HG02981 (cell line): ENCODE results near the gene DMAC2L.

Experiments
- ATAC-seq: cut with Tn5 transposase; IDR thresholded peaks from one replicate; pipeline ENCODE4 v1.9.1; 2021; ENCODE audit warnings: mild to moderate bottlenecking, moderate library complexity; ENCODE audit not compliant: unreplicated experiment

DMAC2L gene

GRCh38 chr14:50321009-50321660 is 9.0 kb downstream of the DMAC2L start:
- peak; percentile 82 for ATAC-seq

GRCh38 chr14:50331596-50331995 is 19.5 kb downstream of the DMAC2L start:
- ATAC-seq = no peak

- ATAC-seq = no peak
Observed at GRCh38 chr14:50333014-50333509, 20.9 kb downstream of the DMAC2L start.

- ATAC-seq = no peak
Observed at GRCh38 chr14:50334211-50334610, 22.1 kb downstream of the DMAC2L start.

GRCh38 chr14:50335389-50335788 is 23.3 kb downstream of the DMAC2L start:
- no peak for ATAC-seq

GRCh38 chr14:50335989-50336824 is 24.1 kb downstream of the DMAC2L start:
- no peak for ATAC-seq

GRCh38 chr14:50338587-50338986 is 26.5 kb downstream of the DMAC2L start:
- ATAC-seq = no peak

GRCh38 chr14:50339178-50339804 is 27.2 kb downstream of the DMAC2L start:
- no peak for ATAC-seq

GRCh38 chr14:50340045-50340444 is 27.9 kb downstream of the DMAC2L start:
- no peak for ATAC-seq

- no peak for ATAC-seq
Observed at GRCh38 chr14:50340963-50341362, 28.8 kb downstream of the DMAC2L start.

- peak; percentile 47 for ATAC-seq
Observed at GRCh38 chr14:50342221-50343078, 30.3 kb downstream of the DMAC2L start.

- no peak for ATAC-seq
Observed at GRCh38 chr14:50343434-50343833, 31.3 kb downstream of the DMAC2L start.

- ATAC-seq = peak; percentile 82
Observed at GRCh38 chr14:50344116-50344775, 32.1 kb downstream of the DMAC2L start.

GRCh38 chr14:50344876-50345563 is 32.9 kb downstream of the DMAC2L start:
- ATAC-seq = no peak

- ATAC-seq = no peak
Observed at GRCh38 chr14:50345846-50346422, 33.8 kb downstream of the DMAC2L start.

- no peak for ATAC-seq
Observed at GRCh38 chr14:50347521-50347920, 35.4 kb downstream of the DMAC2L start.

GRCh38 chr14:50348933-50349332 is 36.8 kb downstream of the DMAC2L start:
- no peak for ATAC-seq

- no peak for ATAC-seq
Observed at GRCh38 chr14:50350975-50351374, 38.9 kb downstream of the DMAC2L start.

GRCh38 chr14:50352584-50352983 is 40.5 kb downstream of the DMAC2L start:
- no peak for ATAC-seq
